ENCODE data around the gene UBE2O.

Gene UBE2O

DNA sequence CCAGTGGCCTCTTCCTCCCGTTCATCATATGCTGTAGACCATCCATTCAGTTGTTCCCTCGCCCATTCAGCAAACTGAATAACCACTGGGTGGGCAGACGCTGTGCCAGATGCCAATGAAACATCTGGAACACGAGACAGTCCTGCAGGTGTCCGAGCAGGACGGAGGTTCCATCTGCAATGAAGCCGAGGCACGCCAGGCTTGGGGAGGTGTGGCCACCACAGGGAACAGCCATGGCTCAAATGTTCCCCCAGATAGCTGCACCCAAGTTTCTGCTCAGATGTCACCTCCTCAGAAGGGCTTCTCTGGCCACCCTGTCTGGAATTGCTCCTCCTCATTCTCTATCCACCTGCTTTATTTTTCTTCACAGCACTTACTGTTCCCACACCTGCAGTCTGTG, 30.5 kb downstream of the UBE2O start:
- H3K36me3 ChIP-seq (replicated peaks; ENCODE audit: insufficient read depth, low read length) = no peaks in the 10 kb centered on the region
- TF ChIP-seq EZH2 (optimal IDR thresholded peaks at IDR 0.05; ENCODE audit: low read depth, low read length) = no peak
- no peak for TF ChIP-seq EZH2phosphoT487 (IDR thresholded peaks at IDR 0.05; ENCODE audit: low read length)
- TF ChIP-seq, protein P1, sequence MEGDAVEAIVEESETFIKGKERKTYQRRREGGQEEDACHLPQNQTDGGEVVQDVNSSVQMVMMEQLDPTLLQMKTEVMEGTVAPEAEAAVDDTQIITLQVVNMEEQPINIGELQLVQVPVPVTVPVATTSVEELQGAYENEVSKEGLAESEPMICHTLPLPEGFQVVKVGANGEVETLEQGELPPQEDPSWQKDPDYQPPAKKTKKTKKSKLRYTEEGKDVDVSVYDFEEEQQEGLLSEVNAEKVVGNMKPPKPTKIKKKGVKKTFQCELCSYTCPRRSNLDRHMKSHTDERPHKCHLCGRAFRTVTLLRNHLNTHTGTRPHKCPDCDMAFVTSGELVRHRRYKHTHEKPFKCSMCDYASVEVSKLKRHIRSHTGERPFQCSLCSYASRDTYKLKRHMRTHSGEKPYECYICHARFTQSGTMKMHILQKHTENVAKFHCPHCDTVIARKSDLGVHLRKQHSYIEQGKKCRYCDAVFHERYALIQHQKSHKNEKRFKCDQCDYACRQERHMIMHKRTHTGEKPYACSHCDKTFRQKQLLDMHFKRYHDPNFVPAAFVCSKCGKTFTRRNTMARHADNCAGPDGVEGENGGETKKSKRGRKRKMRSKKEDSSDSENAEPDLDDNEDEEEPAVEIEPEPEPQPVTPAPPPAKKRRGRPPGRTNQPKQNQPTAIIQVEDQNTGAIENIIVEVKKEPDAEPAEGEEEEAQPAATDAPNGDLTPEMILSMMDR (IDR thresholded peaks at IDR 0.05; ENCODE audit: low read length) = no peak
- H2AFZ ChIP-seq (ENCODE audit: low read length) = no peak overlapping the region
- peaks cover 15% of the 10 kb centered on the region for H3F3A ChIP-seq (ENCODE audit: insufficient read depth, low read length)
- H4K20me1 ChIP-seq (ENCODE audit: insufficient read depth, low read length) = no peaks in the 10 kb centered on the region
- H3K79me2 ChIP-seq (ENCODE audit: low read length) = peaks cover 62% of the 10 kb centered on the region
- H3K4me2 ChIP-seq (ENCODE audit: low read depth, low read length) = no peak overlapping the region
- H3K9me2 ChIP-seq (replicated peaks; ENCODE audit: insufficient read depth, low read length) = no peaks in the 10 kb centered on the region
- H3K9me3 ChIP-seq (replicated peaks; ENCODE audit: insufficient read depth, low read length) = no peaks in the 10 kb centered on the region
- DNase-seq = no peak
- H3K4me3 ChIP-seq (ENCODE audit: low read length) = no peak overlapping the region
- H3K27ac ChIP-seq (ENCODE audit: low read length) = no peak overlapping the region
- no peak overlapping the region for H3K9ac ChIP-seq (ENCODE audit: low read length)
- H3K27me3 ChIP-seq (replicated peaks; ENCODE audit: insufficient read depth, low read length) = no peaks in the 10 kb centered on the region
- H3K4me1 ChIP-seq (ENCODE audit: low read length) = peaks cover 29% of the 10 kb centered on the region

DNA sequence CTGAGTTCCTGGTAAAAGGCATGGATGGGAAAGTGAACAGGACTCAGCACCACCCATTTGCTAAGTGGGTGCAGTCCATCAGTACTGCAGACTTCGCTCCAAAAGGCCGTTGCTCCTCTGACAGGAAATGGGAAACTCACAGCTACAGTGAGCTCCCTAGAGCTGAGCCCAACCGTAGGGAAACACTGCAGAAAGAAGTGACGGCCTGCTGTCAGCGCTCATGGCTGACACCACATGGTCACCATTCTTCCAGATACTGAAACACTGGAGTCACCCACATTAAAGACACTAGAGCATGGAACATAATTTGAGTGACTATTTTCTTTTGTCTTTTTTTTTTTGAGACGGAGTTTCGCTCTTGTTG, 31.9 kb downstream of the UBE2O start:
- TF ChIP-seq, protein P1 (IDR thresholded peaks at IDR 0.05; ENCODE audit: low read length) = no peak
- no peak for TF ChIP-seq EZH2 (optimal IDR thresholded peaks at IDR 0.05; ENCODE audit: low read depth, low read length)
- no peak for TF ChIP-seq EZH2phosphoT487 (IDR thresholded peaks at IDR 0.05; ENCODE audit: low read length)
- DNase-seq = no peak
- peaks cover 68% of the 10 kb centered on the region for H3K79me2 ChIP-seq (ENCODE audit: low read length)

DNA sequence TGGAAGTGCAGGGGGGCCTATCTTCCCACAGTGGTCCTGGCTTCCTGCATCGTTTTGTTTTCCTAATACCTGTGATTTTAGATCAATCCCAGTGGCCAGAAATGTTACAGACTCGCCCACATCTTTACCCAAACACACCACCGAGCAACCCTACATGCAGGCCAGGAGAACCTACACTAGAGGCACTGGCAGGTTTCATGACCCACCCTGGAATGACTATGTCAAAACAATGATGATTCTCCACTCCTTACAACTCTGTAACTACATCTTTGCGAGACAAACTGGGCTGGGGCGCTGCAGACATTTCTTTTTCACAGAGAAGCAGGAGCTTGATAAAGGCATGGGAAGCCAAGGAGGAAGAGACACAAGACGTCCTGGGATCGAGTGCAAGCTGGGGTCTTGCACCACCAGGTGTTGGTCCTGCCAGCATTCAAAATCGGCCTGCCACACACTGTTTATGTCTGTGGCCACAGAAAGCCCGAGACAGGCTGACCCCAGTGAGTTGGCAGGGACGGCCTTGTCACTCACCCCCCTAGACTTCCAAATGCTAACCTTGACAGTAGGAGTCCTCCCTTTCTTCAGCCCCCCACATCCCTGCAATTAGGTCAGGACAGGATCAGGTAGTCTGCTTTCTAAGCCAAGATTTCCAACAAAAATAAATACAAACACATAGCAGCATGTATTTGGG, 32.5 kb downstream of the UBE2O start:
- Histone ChIP-seq H3K27ac (ENCODE audit: low read length) (peak overlapping the region; percentile 77), H3K9me3 (replicated peaks; ENCODE audit: insufficient read depth, low read length) (no peaks in the 10 kb centered on the region), H3K4me1 (ENCODE audit: low read length) (peaks cover 36% of the 10 kb centered on the region), H3K9me2 (replicated peaks; ENCODE audit: insufficient read depth, low read length) (no peaks in the 10 kb centered on the region), H3K36me3 (replicated peaks; ENCODE audit: insufficient read depth, low read length) (no peaks in the 10 kb centered on the region), H3K9ac (ENCODE audit: low read length) (peak overlapping the region; percentile 50; the same call in 1 of the 2 replicates), H4K20me1 (ENCODE audit: insufficient read depth, low read length) (no peaks in the 10 kb centered on the region), H3K4me2 (ENCODE audit: low read depth, low read length) (peak overlapping the region; percentile 93), H3K27me3 (replicated peaks; ENCODE audit: insufficient read depth, low read length) (no peaks in the 10 kb centered on the region), H3F3A (ENCODE audit: insufficient read depth, low read length) (peaks cover 15% of the 10 kb centered on the region), H3K79me2 (ENCODE audit: low read length) (peaks cover 70% of the 10 kb centered on the region), H2AFZ (ENCODE audit: low read length) (peak overlapping the region; percentile 22; the same call in 1 of the 2 replicates), H3K4me3 (ENCODE audit: low read length) (peak overlapping the region; percentile 47)
- TF ChIP-seq, protein P1 (IDR thresholded peaks at IDR 0.05; ENCODE audit: low read length) = no peak
- no peak for TF ChIP-seq EZH2phosphoT487 (IDR thresholded peaks at IDR 0.05; ENCODE audit: low read length)
- no peak for TF ChIP-seq EZH2 (optimal IDR thresholded peaks at IDR 0.05; ENCODE audit: low read depth, low read length)
- DNase-seq = peak; percentile 14

More for the DNA sequence above, 31.9 kb downstream of the UBE2O start:
- H3K4me2 ChIP-seq (ENCODE audit: low read depth, low read length) = peak overlapping the region; percentile 93; the same call in 1 of the 2 replicates
- no peak overlapping the region for H3K9ac ChIP-seq (ENCODE audit: low read length)
- no peaks in the 10 kb centered on the region for H3K36me3 ChIP-seq (replicated peaks; ENCODE audit: insufficient read depth, low read length)
- peaks cover 15% of the 10 kb centered on the region for H3F3A ChIP-seq (ENCODE audit: insufficient read depth, low read length)
- no peaks in the 10 kb centered on the region for H3K9me3 ChIP-seq (replicated peaks; ENCODE audit: insufficient read depth, low read length)
- H2AFZ ChIP-seq (ENCODE audit: low read length) = no peak overlapping the region
- H3K27me3 ChIP-seq (replicated peaks; ENCODE audit: insufficient read depth, low read length) = no peaks in the 10 kb centered on the region
- no peaks in the 10 kb centered on the region for H4K20me1 ChIP-seq (ENCODE audit: insufficient read depth, low read length)
- H3K9me2 ChIP-seq (replicated peaks; ENCODE audit: insufficient read depth, low read length) = no peaks in the 10 kb centered on the region
- no peak overlapping the region for H3K4me3 ChIP-seq (ENCODE audit: low read length)
- H3K27ac ChIP-seq (ENCODE audit: low read length) = peak overlapping the region; percentile 77; the same call in 1 of the 2 replicates
- H3K4me1 ChIP-seq (ENCODE audit: low read length) = peaks cover 36% of the 10 kb centered on the region

Data from MM.1S (cell line).